Mesothelial cell of epicardium (in vitro differentiated cells): ENCODE results near the gene HSPBAP1. TPM values are rescaled to one million over a fixed set of nuclear protein-coding genes. Genes with fewer than 3 reads are reported as not detected.

Source experiments
- DNase-seq, 2 experiments: peaks; one replicate each; pipeline ENCODE4 v3.0.0; 2021; ENCODE audit warnings: low spot score in 2 of 2; ENCODE audit not compliant: unreplicated experiment in 2 of 2
- H3K27ac Mint-ChIP-seq: 2 replicates; pipeline ENCODE4 v1.8.0; 2021; ENCODE audit warnings: mixed read lengths
- H3K27me3 Mint-ChIP-seq: 2 replicates; pipeline ENCODE4 v1.8.0; 2021; ENCODE audit warnings: low read depth, mixed read lengths
- H3K36me3 Mint-ChIP-seq: 2 replicates; pipeline ENCODE4 v1.8.0; 2021; ENCODE audit warnings: mixed read lengths
- H3K4me1 Mint-ChIP-seq: 2 replicates; pipeline ENCODE4 v1.8.0; 2021; ENCODE audit warnings: mixed read lengths
- H3K4me3 Mint-ChIP-seq: 2 replicates; pipeline ENCODE4 v1.8.0; 2021; ENCODE audit warnings: mild to moderate bottlenecking, moderate library complexity, mixed read lengths
- H3K9me3 Mint-ChIP-seq: 2 replicates; pipeline ENCODE4 v1.8.0; 2021; ENCODE audit warnings: mixed read lengths
- total RNA-seq: library from RNA; stranded (reverse); gene quantifications from 3 replicates; pipeline ENCODE4 v1.2.1, GENCODE V29; 2021
- TF ChIP-seq, protein P1 (sequence below): fragments of 200-600 bp; sonication (generic); IDR thresholded peaks from one replicate; pipeline ENCODE4 v1.5.0; 2021; ENCODE audit warnings: antibody characterized with exemption; ENCODE audit not compliant: unreplicated experiment

Gene HSPBAP1
- total RNA-seq, 1 donor from 2014 or later = 11.3 TPM

GRCh38 chr3:122700193-122700592, 93.4 kb downstream of the HSPBAP1 start:
- H3K9me3 Mint-ChIP-seq = no peaks in the 10 kb centered on the region
- H3K36me3 Mint-ChIP-seq = peaks cover 37% of the 10 kb centered on the region
- TF ChIP-seq, protein P1, sequence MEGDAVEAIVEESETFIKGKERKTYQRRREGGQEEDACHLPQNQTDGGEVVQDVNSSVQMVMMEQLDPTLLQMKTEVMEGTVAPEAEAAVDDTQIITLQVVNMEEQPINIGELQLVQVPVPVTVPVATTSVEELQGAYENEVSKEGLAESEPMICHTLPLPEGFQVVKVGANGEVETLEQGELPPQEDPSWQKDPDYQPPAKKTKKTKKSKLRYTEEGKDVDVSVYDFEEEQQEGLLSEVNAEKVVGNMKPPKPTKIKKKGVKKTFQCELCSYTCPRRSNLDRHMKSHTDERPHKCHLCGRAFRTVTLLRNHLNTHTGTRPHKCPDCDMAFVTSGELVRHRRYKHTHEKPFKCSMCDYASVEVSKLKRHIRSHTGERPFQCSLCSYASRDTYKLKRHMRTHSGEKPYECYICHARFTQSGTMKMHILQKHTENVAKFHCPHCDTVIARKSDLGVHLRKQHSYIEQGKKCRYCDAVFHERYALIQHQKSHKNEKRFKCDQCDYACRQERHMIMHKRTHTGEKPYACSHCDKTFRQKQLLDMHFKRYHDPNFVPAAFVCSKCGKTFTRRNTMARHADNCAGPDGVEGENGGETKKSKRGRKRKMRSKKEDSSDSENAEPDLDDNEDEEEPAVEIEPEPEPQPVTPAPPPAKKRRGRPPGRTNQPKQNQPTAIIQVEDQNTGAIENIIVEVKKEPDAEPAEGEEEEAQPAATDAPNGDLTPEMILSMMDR = no peak
- no peaks in the 10 kb centered on the region for H3K4me1 Mint-ChIP-seq
- no peak for DNase-seq
- H3K27me3 Mint-ChIP-seq = no peaks in the 10 kb centered on the region
- no peak overlapping the region for H3K27ac Mint-ChIP-seq
- no peak overlapping the region for H3K4me3 Mint-ChIP-seq

GRCh38 chr3:122697952-122698620, 95.5 kb downstream of the HSPBAP1 start:
- Mint-ChIP-seq H3K4me3 (no peak overlapping the region), H3K4me1 (no peaks in the 10 kb centered on the region), H3K27ac (no peak overlapping the region), H3K9me3 (no peaks in the 10 kb centered on the region), H3K27me3 (no peaks in the 10 kb centered on the region), H3K36me3 (peaks cover 47% of the 10 kb centered on the region)
- TF ChIP-seq, protein P1 = no peak
- DNase-seq = no peak

- Mint-ChIP-seq H3K27me3 (no peaks in the 10 kb centered on the region), H3K4me1 (no peaks in the 10 kb centered on the region), H3K4me3 (no peak overlapping the region), H3K27ac (no peak overlapping the region), H3K36me3 (peaks cover 46% of the 10 kb centered on the region), H3K9me3 (no peaks in the 10 kb centered on the region)
- no peak for DNase-seq
- TF ChIP-seq, protein P1 = no peak
These were observed 97.6 kb downstream of the HSPBAP1 start for GRCh38 chr3:122695927-122696561.

GRCh38 chr3:122694966-122695365, 98.7 kb downstream of the HSPBAP1 start:
- H3K4me1 Mint-ChIP-seq = no peaks in the 10 kb centered on the region
- no peak for DNase-seq
- no peaks in the 10 kb centered on the region for H3K9me3 Mint-ChIP-seq
- H3K4me3 Mint-ChIP-seq = no peak overlapping the region
- H3K36me3 Mint-ChIP-seq = peaks cover 39% of the 10 kb centered on the region
- H3K27me3 Mint-ChIP-seq = no peaks in the 10 kb centered on the region
- H3K27ac Mint-ChIP-seq = no peak overlapping the region
- TF ChIP-seq, protein P1 = no peak

DNA sequence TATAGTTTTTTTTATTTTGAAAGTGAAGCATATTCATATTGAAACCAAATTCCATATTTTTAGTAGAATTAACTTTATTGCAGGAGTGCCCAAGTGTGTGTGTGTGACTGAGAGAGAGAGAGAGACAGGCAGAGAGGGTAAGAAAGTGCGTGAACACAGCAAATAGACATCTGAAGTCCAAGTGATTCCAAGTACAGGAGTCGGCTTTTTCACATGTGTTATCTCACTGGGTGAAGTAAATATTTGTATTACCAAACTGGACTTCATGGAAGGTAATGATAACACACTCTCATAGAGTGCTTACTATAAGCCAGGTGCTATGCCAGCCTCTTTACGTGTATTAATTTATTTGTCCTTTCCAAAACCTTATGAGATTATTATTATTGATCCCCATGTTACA, 101.0 kb downstream of the HSPBAP1 start:
- no peak overlapping the region for H3K27ac Mint-ChIP-seq
- no peaks in the 10 kb centered on the region for H3K4me1 Mint-ChIP-seq
- peaks cover 38% of the 10 kb centered on the region for H3K36me3 Mint-ChIP-seq
- H3K4me3 Mint-ChIP-seq = no peak overlapping the region
- H3K27me3 Mint-ChIP-seq = no peaks in the 10 kb centered on the region
- TF ChIP-seq, protein P1 = no peak
- DNase-seq = no peak
- H3K9me3 Mint-ChIP-seq = no peaks in the 10 kb centered on the region
